ENCODE measurements around the gene KCNIP1. TPM values are rescaled to one million over a fixed set of nuclear protein-coding genes. Genes with fewer than 3 reads are reported as not detected.

Gene KCNIP1
- total and polyA plus RNA-seq, 11 donors = 0.52 to 1.3 (median 1.2) TPM; not detected in 8

DNA sequence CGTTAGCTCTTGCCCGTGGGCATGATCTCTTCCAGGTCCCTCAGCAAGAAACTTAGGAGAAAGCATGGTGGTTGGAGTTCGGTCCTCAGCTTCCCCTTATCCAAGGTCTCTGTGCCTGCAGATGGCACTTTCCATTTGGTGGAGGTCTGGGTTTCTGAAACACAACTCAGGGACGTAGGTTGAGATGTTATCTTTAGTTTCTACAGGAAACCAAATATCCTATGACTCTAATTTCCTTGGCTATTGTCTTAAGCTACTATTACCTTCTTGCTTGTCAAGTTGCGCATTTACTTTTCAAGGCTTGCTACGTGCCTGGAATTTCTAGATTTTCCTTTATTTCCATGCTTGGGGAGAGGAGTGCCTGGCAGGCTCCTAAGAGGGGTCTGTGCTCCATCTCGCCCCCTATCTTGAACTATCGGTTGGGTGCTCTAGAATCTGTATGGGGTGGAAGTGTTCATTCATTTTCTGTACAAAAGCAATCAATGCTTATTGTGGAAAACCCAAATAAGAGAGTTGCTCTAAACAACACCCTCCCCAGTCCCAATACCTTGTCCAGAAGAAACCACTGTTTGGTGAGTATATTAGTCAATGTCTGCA is 32.9 kb upstream of the KCNIP1 start:
- Histone ChIP-seq H3K27ac (no peak overlapping the region), H3K27me3 (no peaks in the 10 kb centered on the region), H3K9me3 (peaks cover 0 to 7% (median 0%) of the 10 kb centered on the region in 12 donors), H3K4me1 (peaks cover 0 to 22% (median 0%) of the 10 kb centered on the region in 12 donors), H3K36me3 (no peaks in the 10 kb centered on the region), H3K4me3 (no peak overlapping the region)
- no peak for ATAC-seq
- intact Hi-C loops (cut with DNase I) = no loop called here
- DNase-seq = no peak
- TF ChIP-seq, protein P1, sequence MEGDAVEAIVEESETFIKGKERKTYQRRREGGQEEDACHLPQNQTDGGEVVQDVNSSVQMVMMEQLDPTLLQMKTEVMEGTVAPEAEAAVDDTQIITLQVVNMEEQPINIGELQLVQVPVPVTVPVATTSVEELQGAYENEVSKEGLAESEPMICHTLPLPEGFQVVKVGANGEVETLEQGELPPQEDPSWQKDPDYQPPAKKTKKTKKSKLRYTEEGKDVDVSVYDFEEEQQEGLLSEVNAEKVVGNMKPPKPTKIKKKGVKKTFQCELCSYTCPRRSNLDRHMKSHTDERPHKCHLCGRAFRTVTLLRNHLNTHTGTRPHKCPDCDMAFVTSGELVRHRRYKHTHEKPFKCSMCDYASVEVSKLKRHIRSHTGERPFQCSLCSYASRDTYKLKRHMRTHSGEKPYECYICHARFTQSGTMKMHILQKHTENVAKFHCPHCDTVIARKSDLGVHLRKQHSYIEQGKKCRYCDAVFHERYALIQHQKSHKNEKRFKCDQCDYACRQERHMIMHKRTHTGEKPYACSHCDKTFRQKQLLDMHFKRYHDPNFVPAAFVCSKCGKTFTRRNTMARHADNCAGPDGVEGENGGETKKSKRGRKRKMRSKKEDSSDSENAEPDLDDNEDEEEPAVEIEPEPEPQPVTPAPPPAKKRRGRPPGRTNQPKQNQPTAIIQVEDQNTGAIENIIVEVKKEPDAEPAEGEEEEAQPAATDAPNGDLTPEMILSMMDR (IDR thresholded peaks at IDR 0.05) = no peak
- TF ChIP-seq POLR2A (IDR thresholded peaks at IDR 0.05) = no peak
- 75 to 82% (median 79%) methylated on average over 8 of the region's 8 CpGs for WGBS, 4 donors

- ATAC-seq = no peak
- Histone ChIP-seq H3K27ac (no peak overlapping the region), H3K27me3 (no peaks in the 10 kb centered on the region), H3K9me3 (peaks cover 0 to 7% (median 0%) of the 10 kb centered on the region in 12 donors), H3K4me3 (no peak overlapping the region), H3K4me1 (peaks cover 0 to 29% (median 0%) of the 10 kb centered on the region in 12 donors), H3K36me3 (no peaks in the 10 kb centered on the region)
- 76 to 87% (median 78%) methylated on average over 8 of the region's 8 CpGs for WGBS, 4 donors
- no peak for DNase-seq
- intact Hi-C loops (cut with DNase I) = no loop called here
- no peak for TF ChIP-seq POLR2A (IDR thresholded peaks at IDR 0.05)
- TF ChIP-seq, protein P1 (IDR thresholded peaks at IDR 0.05) = no peak
Observed at GRCh38 chr5:170471551-170472178, 32.2 kb upstream of the KCNIP1 start.

- no peaks in the 10 kb centered on the region for H3K36me3 ChIP-seq
- ATAC-seq = no peak
- H3K27ac ChIP-seq = no peak overlapping the region
- no peak for DNase-seq
- intact Hi-C loops (cut with DNase I) = no loop called here
- TF ChIP-seq, protein P1 (IDR thresholded peaks at IDR 0.05) = no peak
- no peak for TF ChIP-seq POLR2A (IDR thresholded peaks at IDR 0.05)
- no peaks in the 10 kb centered on the region for H3K27me3 ChIP-seq
- 65 to 73% (median 67%) methylated on average over 5 of the region's 5 CpGs for WGBS, 4 donors
- no peak overlapping the region for H3K4me3 ChIP-seq
- peaks cover 0 to 18% (median 0%) of the 10 kb centered on the region in 12 donors for H3K4me1 ChIP-seq
- H3K9me3 ChIP-seq = peaks cover 0 to 7% (median 0%) of the 10 kb centered on the region in 12 donors
Observed at GRCh38 chr5:170473642-170474041, 30.2 kb upstream of the KCNIP1 start.

- 87 to 96% (median 94%) methylated on average over 12 of the region's 12 CpGs for WGBS, 4 donors
- TF ChIP-seq, protein P1 (IDR thresholded peaks at IDR 0.05) = no peak
- TF ChIP-seq POLR2A (IDR thresholded peaks at IDR 0.05) = no peak
- ATAC-seq = no peak
- Histone ChIP-seq H3K4me3 (no peak overlapping the region), H3K27ac (peak overlapping the region in 1 of 12 donors; percentile 56), H3K27me3 (peaks cover 0 to 4% (median 0%) of the 10 kb centered on the region in 9 donors), H3K36me3 (no peaks in the 10 kb centered on the region), H3K9me3 (peaks cover 0 to 7% (median 0%) of the 10 kb centered on the region in 12 donors), H3K4me1 (peaks cover 0 to 26% (median 0%) of the 10 kb centered on the region in 12 donors)
- intact Hi-C loops (cut with DNase I) = no loop called here
- DNase-seq = no peak
Observed at GRCh38 chr5:170474489-170475274, 29.1 kb upstream of the KCNIP1 start.

Data from heart left ventricle (tissue), 16 donors.